Panc1 (cell line): ENCODE measurements around the gene PNRC1.

Source experiments
- POLR2AphosphoS5 ChIP-seq: IDR thresholded peaks from 2 replicates; pipeline ENCODE4 v1.6.1; 2012; ENCODE audit warnings: mild to moderate bottlenecking, low read depth, low read length, moderate library complexity
- TCF7L2 ChIP-seq: IDR thresholded peaks from 2 replicates; pipeline ENCODE4 v1.6.1; 2011; ENCODE audit warnings: mild to moderate bottlenecking, low read depth, low read length, inconsistent platforms
- TF ChIP-seq, protein P1 (sequence below): fragments of 450-650 bp; IDR thresholded peaks from 2 replicates; pipeline ENCODE4 v1.5.1; 2017; ENCODE audit warnings: mild to moderate bottlenecking

DNA sequence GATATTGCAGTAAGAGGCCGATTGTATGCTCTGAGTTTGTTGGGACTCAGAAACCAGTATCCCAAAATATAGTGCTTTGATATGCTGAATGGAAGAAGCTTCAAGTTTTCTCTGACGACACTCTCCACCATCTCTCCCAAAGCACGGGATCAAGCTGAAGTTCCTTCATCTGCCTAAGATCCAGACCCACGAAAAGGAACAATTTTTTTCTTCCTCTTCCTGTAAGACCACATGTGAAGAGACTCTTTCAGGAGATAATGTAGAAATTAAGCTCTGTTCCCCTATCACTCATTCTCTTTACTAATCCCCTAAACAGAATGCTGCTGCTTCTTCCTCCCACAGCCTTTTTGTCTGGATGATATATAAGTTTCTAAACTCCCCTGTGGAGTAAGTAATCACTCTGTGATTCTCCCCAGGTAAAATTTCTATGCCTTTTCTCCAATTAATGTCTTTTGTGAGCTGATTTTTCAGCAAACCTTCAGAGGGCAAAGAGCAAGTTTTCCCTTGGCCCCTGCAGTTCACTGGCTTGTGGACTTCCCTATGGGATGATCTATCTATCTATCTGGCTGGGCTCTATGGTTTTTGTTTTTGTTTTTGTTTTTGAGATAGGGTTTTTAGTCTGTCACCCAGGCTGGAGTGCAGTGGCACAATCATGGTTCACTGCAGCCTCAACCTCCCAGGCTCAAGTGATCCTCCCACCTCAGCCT lies 13.5 kb upstream of the PNRC1 start:
- TF ChIP-seq, protein P1, sequence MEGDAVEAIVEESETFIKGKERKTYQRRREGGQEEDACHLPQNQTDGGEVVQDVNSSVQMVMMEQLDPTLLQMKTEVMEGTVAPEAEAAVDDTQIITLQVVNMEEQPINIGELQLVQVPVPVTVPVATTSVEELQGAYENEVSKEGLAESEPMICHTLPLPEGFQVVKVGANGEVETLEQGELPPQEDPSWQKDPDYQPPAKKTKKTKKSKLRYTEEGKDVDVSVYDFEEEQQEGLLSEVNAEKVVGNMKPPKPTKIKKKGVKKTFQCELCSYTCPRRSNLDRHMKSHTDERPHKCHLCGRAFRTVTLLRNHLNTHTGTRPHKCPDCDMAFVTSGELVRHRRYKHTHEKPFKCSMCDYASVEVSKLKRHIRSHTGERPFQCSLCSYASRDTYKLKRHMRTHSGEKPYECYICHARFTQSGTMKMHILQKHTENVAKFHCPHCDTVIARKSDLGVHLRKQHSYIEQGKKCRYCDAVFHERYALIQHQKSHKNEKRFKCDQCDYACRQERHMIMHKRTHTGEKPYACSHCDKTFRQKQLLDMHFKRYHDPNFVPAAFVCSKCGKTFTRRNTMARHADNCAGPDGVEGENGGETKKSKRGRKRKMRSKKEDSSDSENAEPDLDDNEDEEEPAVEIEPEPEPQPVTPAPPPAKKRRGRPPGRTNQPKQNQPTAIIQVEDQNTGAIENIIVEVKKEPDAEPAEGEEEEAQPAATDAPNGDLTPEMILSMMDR = no peak
- TF ChIP-seq POLR2AphosphoS5 = no peak
- no peak for TF ChIP-seq TCF7L2
